ENCODE data around the gene RDX.

The RDX gene

GRCh38 chr11:110319501-110319900 is 23.1 kb upstream of the RDX start:
- Histone ChIP-seq H3K79me2 (ENCODE audit: control insufficient read depth, insufficient read depth, low read length, poor library complexity) (peaks cover 2% of the 10 kb centered on the region), H3K4me1 (ENCODE audit: control insufficient read depth in 1 of 2, insufficient read depth in 2 of 2, low read length in 2 of 2) (peaks cover 14 to 23% of the 10 kb centered on the region in 2 experiments), H3K9ac (ENCODE audit: low read length) (no peak overlapping the region), H4K8ac (ENCODE audit: low read depth, low read length) (peak overlapping the region; percentile 84), H3K14ac (ENCODE audit: low read length) (peak overlapping the region; percentile 84), H2BK120ac (ENCODE audit: insufficient read depth, low read length, poor library complexity) (peak overlapping the region; percentile 97), H3K27ac (ENCODE audit: low read depth, low read length) (peak overlapping the region; percentile 80), H2BK5ac (ENCODE audit: low read depth, low read length, poor library complexity) (peak overlapping the region; percentile 95), H3K27me3 (ENCODE audit: insufficient read depth, low read length) (no peaks in the 10 kb centered on the region), H4K12ac (ENCODE audit: low read depth, low read length) (no peak overlapping the region), H3K4ac (ENCODE audit: low read depth, low read length) (no peak overlapping the region), H3K18ac (ENCODE audit: low read length) (no peak overlapping the region), H3K36me3 (ENCODE audit: control insufficient read depth in 1 of 2, insufficient read depth in 2 of 2, low read length in 2 of 2) (no peaks in the 10 kb centered on the region), H3K9me3 (ENCODE audit: insufficient read depth, low read depth, low read length) (no peaks in the 10 kb centered on the region), H3K4me3 (ENCODE audit: low read depth, low read length) (no peak overlapping the region), H2AFZ (ENCODE audit: insufficient read depth, low read length, poor library complexity) (no peak overlapping the region), H3K79me1 (ENCODE audit: low read length) (peaks cover 22% of the 10 kb centered on the region), H2BK12ac (ENCODE audit: low read length) (no peak overlapping the region), H2AK5ac (ENCODE audit: low read length) (no peak overlapping the region), H3K4me2 (ENCODE audit: low read length) (no peak overlapping the region), H3K23ac (ENCODE audit: low read length) (no peak overlapping the region), H4K91ac (ENCODE audit: low read depth, low read length) (peak overlapping the region; percentile 97)
- WGBS (ENCODE audit: extremely low coverage, insufficient coverage, insufficient read length) = no CpG with 5 or more reads among the region's 3 CpGs
- DNase-seq = peak; percentile 60 to 81

DNA sequence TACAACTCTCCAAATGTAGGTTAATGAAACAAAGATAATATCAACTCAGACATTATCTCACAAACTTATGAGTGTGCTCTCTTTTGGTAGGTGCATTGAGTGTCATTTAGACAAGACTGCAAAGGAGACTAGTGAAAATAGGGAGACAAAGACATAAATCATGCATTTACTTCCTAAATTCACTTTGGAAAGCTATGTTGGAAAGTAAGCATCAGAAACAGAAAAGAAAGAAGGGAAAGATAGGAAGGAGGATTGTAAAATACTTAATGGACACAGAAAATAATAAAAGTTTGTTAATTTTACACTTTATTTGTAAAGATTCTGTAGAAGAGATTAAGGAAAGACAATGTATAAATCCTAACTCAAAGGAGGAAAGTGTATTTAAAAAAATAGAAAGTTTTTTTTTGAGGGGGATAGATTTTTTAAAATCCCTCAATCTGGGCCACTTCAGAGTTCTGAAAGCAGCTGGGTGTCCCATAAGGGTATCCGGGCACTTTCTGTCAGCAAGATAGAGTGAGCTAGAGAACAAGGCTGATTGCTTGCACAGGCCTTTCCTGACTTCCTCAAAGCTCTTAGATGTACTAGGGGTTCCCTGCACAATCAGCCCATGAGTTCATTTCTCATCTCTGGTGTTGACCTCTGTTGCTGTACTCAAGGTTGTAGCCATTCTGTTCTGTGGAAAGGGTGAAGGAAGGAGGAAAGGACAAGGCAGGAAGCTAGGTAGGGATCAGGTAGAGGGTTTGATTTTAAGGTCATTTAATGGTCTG is 22.4 kb upstream of the RDX start:
- Histone ChIP-seq H2BK12ac (ENCODE audit: low read length) (peak overlapping the region; percentile 98), H2BK120ac (ENCODE audit: insufficient read depth, low read length, poor library complexity) (peak overlapping the region; percentile 97), H2AK5ac (ENCODE audit: low read length) (peak overlapping the region; percentile 96), H4K8ac (ENCODE audit: low read depth, low read length) (peak overlapping the region; percentile 84), H3K23ac (ENCODE audit: low read length) (no peak overlapping the region), H3K4ac (ENCODE audit: low read depth, low read length) (peak overlapping the region; percentile 90), H3K27ac (ENCODE audit: low read depth, low read length) (peak overlapping the region; percentile 80), H4K91ac (ENCODE audit: low read depth, low read length) (peak overlapping the region; percentile 97), H2BK5ac (ENCODE audit: low read depth, low read length, poor library complexity) (peak overlapping the region; percentile 95), H3K79me2 (ENCODE audit: control insufficient read depth, insufficient read depth, low read length, poor library complexity) (peaks cover 2% of the 10 kb centered on the region), H3K9ac (ENCODE audit: low read length) (no peak overlapping the region), H4K12ac (ENCODE audit: low read depth, low read length) (no peak overlapping the region), H3K36me3 (ENCODE audit: control insufficient read depth in 1 of 2, insufficient read depth in 2 of 2, low read length in 2 of 2) (no peaks in the 10 kb centered on the region), H3K79me1 (ENCODE audit: low read length) (peaks cover 22% of the 10 kb centered on the region), H3K4me3 (ENCODE audit: low read depth, low read length) (no peak overlapping the region), H3K4me2 (ENCODE audit: low read length) (no peak overlapping the region), H3K4me1 (ENCODE audit: control insufficient read depth in 1 of 2, insufficient read depth in 2 of 2, low read length in 2 of 2) (peaks cover 14 to 22% of the 10 kb centered on the region in 2 experiments), H3K27me3 (ENCODE audit: insufficient read depth, low read length) (no peaks in the 10 kb centered on the region), H3K14ac (ENCODE audit: low read length) (peak overlapping the region; percentile 84), H3K18ac (ENCODE audit: low read length) (peak overlapping the region; percentile 83), H3K9me3 (ENCODE audit: insufficient read depth, low read depth, low read length) (no peaks in the 10 kb centered on the region), H2AFZ (ENCODE audit: insufficient read depth, low read length, poor library complexity) (no peak overlapping the region)
- no CpG with 5 or more reads among the region's 1 CpG for WGBS (ENCODE audit: extremely low coverage, insufficient coverage, insufficient read length)
- DNase-seq = no peak

DNA sequence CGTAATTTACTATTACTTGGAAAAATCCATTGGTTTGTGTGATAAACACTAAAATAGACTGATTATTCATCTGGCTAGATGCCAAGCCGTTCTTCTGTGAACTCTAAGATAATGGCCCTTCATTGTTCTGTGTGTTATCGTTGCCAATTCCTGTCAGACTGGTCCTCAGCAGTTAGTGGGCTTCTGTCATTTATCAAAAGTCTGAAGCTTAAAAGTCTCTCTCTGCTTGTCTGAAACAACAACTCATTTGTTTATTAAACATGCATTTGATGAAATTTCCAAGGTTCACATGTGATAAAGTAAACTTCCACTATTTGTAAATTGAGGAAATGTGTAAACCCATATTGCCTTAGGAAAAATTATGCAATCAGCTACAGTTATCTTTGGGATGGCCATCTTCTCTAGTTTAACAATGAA is 21.1 kb upstream of the RDX start:
- H2BK12ac ChIP-seq (ENCODE audit: low read length) = no peak overlapping the region
- no peaks in the 10 kb centered on the region for H3K36me3 ChIP-seq (ENCODE audit: control insufficient read depth in 1 of 2, insufficient read depth in 2 of 2, low read length in 2 of 2)
- DNase-seq = peak in 1 of 2 donors; percentile 79
- H3K4me3 ChIP-seq (ENCODE audit: low read depth, low read length) = no peak overlapping the region
- no peaks in the 10 kb centered on the region for H3K9me3 ChIP-seq (ENCODE audit: insufficient read depth, low read depth, low read length)
- no peak overlapping the region for H3K4ac ChIP-seq (ENCODE audit: low read depth, low read length)
- no peak overlapping the region for H3K9ac ChIP-seq (ENCODE audit: low read length)
- H3K79me2 ChIP-seq (ENCODE audit: control insufficient read depth, insufficient read depth, low read length, poor library complexity) = peaks cover 2% of the 10 kb centered on the region
- H2AK5ac ChIP-seq (ENCODE audit: low read length) = no peak overlapping the region
- no peak overlapping the region for H3K18ac ChIP-seq (ENCODE audit: low read length)
- H3K4me1 ChIP-seq (ENCODE audit: control insufficient read depth in 1 of 2, insufficient read depth in 2 of 2, low read length in 2 of 2) = peaks cover 14 to 19% of the 10 kb centered on the region in 2 experiments
- H3K23ac ChIP-seq (ENCODE audit: low read length) = no peak overlapping the region
- no peaks in the 10 kb centered on the region for H3K27me3 ChIP-seq (ENCODE audit: insufficient read depth, low read length)
- no CpG with 5 or more reads among the region's 3 CpGs for WGBS (ENCODE audit: extremely low coverage, insufficient coverage, insufficient read length)
- no peak overlapping the region for H3K27ac ChIP-seq (ENCODE audit: low read depth, low read length)
- no peak overlapping the region for H3K4me2 ChIP-seq (ENCODE audit: low read length)
- peaks cover 22% of the 10 kb centered on the region for H3K79me1 ChIP-seq (ENCODE audit: low read length)
- H4K91ac ChIP-seq (ENCODE audit: low read depth, low read length) = no peak overlapping the region
- no peak overlapping the region for H2AFZ ChIP-seq (ENCODE audit: insufficient read depth, low read length, poor library complexity)
- H4K8ac ChIP-seq (ENCODE audit: low read depth, low read length) = no peak overlapping the region
- H3K14ac ChIP-seq (ENCODE audit: low read length) = no peak overlapping the region
- no peak overlapping the region for H2BK120ac ChIP-seq (ENCODE audit: insufficient read depth, low read length, poor library complexity)
- H2BK5ac ChIP-seq (ENCODE audit: low read depth, low read length, poor library complexity) = no peak overlapping the region
- no peak overlapping the region for H4K12ac ChIP-seq (ENCODE audit: low read depth, low read length)

DNA sequence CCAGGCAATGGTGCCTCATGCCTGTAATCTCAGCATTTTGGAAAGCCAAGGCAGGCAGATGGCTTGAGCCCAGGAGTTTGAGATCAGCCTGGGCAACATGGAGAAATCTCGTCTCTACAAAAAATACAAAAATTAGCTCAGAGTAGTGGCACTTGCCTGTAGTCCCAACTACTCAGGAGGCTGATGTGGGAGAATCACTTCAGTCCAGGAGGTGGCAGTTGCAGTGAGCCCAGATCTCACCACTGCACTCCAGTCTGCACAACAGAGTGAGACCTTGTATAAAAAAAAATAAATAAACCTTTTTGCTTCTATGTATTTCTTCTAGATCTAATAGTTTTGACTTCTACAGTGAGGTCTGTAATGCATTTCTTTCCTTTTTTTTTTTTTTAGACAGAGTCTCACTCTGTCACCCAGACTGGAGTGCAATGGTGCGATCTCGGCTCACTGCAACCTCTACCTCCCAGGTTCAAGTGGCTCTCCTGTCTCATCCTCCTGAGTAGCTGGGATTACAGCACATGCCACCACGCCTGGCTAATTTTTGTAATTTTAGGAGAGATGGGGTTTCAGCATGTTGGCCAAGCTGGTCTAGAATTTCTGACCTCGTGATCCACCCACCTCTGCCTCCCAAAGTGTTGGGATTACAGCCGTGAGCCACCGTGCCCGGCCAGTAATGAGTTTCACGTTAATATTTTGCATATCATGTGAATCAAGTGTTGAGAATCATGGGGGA is 18.1 kb upstream of the RDX start:
- Histone ChIP-seq H3K23ac (ENCODE audit: low read length) (no peak overlapping the region), H4K12ac (ENCODE audit: low read depth, low read length) (no peak overlapping the region), H3K27me3 (ENCODE audit: insufficient read depth, low read length) (no peaks in the 10 kb centered on the region), H3K4me2 (ENCODE audit: low read length) (no peak overlapping the region), H3K4me3 (ENCODE audit: low read depth, low read length) (no peak overlapping the region), H3K9ac (ENCODE audit: low read length) (no peak overlapping the region), H4K8ac (ENCODE audit: low read depth, low read length) (no peak overlapping the region), H3K14ac (ENCODE audit: low read length) (no peak overlapping the region), H3K79me2 (ENCODE audit: control insufficient read depth, insufficient read depth, low read length, poor library complexity) (peaks cover 2% of the 10 kb centered on the region), H2AFZ (ENCODE audit: insufficient read depth, low read length, poor library complexity) (no peak overlapping the region), H2AK5ac (ENCODE audit: low read length) (no peak overlapping the region), H3K79me1 (ENCODE audit: low read length) (peaks cover 15% of the 10 kb centered on the region), H3K36me3 (ENCODE audit: control insufficient read depth in 1 of 2, insufficient read depth in 2 of 2, low read length in 2 of 2) (no peaks in the 10 kb centered on the region), H3K4me1 (ENCODE audit: control insufficient read depth in 1 of 2, insufficient read depth in 2 of 2, low read length in 2 of 2) (peaks cover 10 to 13% of the 10 kb centered on the region in 2 experiments), H3K18ac (ENCODE audit: low read length) (no peak overlapping the region), H2BK120ac (ENCODE audit: insufficient read depth, low read length, poor library complexity) (peak overlapping the region; percentile 5), H3K9me3 (ENCODE audit: insufficient read depth, low read depth, low read length) (no peaks in the 10 kb centered on the region), H3K27ac (ENCODE audit: low read depth, low read length) (no peak overlapping the region), H2BK5ac (ENCODE audit: low read depth, low read length, poor library complexity) (no peak overlapping the region), H2BK12ac (ENCODE audit: low read length) (peak overlapping the region; percentile 30), H4K91ac (ENCODE audit: low read depth, low read length) (no peak overlapping the region), H3K4ac (ENCODE audit: low read depth, low read length) (no peak overlapping the region)
- DNase-seq = no peak
- no CpG with 5 or more reads among the region's 9 CpGs for WGBS (ENCODE audit: extremely low coverage, insufficient coverage, insufficient read length)
